GM23338 (cell line): ENCODE measurements around the gene SLC6A19. TPM values are rescaled to one million over a fixed set of nuclear protein-coding genes. Genes with fewer than 3 reads are reported as not detected.

Experiments
- ATAC-seq: fragments of 200-7000 bp; cut with Tn5 transposase; 3 replicates; pipeline ENCODE4 v1.9.1; 2020
- DNase-seq: peaks from one replicate; pipeline ENCODE4 v3.0.0-alpha.2; 2015; ENCODE audit warnings: low spot score
- H2AFZ ChIP-seq: fragments of 200-600 bp; sonication (generic); 2 replicates; pipeline ENCODE4 v1.8.0; 2016; ENCODE audit warnings: antibody characterized with exemption, mild to moderate bottlenecking, moderate library complexity
- H3F3A ChIP-seq: fragments of 200-600 bp; sonication (generic); replicated peaks from 2 replicates; pipeline ENCODE4 v1.8.0; 2017; ENCODE audit warnings: antibody characterized with exemption, mixed run types, low read depth
- H3K27ac ChIP-seq: fragments of 200-600 bp; sonication (generic); 2 replicates; pipeline ENCODE4 v1.6.1; 2016; ENCODE audit warnings: low read depth
- H3K27me3 ChIP-seq: fragments of 200-600 bp; sonication (generic); 2 replicates; pipeline ENCODE4 v1.8.0; 2016; ENCODE audit warnings: mild to moderate bottlenecking, mixed run types, moderate library complexity; ENCODE audit not compliant: insufficient read depth
- H3K36me3 ChIP-seq: fragments of 200-600 bp; sonication (generic); 2 replicates; pipeline ENCODE4 v1.8.0; 2016; ENCODE audit warnings: mild to moderate bottlenecking; ENCODE audit not compliant: insufficient read depth
- H3K4me1 ChIP-seq: fragments of 200-600 bp; sonication (generic); 2 replicates; pipeline ENCODE4 v1.8.0; 2016; ENCODE audit warnings: mild to moderate bottlenecking, moderate library complexity; ENCODE audit not compliant: insufficient read depth
- H3K4me2 ChIP-seq: fragments of 200-600 bp; sonication (generic); 2 replicates; pipeline ENCODE4 v1.7.1; 2017; ENCODE audit warnings: mixed run types
- H3K4me3 ChIP-seq: fragments of 200-600 bp; sonication (generic); 2 replicates; pipeline ENCODE4 v1.6.1; 2016; ENCODE audit warnings: mixed run types
- H3K79me2 ChIP-seq: fragments of 200-600 bp; sonication (generic); replicated peaks from 2 replicates; pipeline ENCODE4 v1.8.0; 2017; ENCODE audit warnings: mild to moderate bottlenecking; ENCODE audit not compliant: insufficient read depth
- H3K9me2 ChIP-seq: fragments of 200-600 bp; sonication (generic); 2 replicates; pipeline ENCODE4 v1.8.0; 2017; ENCODE audit not compliant: insufficient read depth
- H4K20me1 ChIP-seq: fragments of 200-600 bp; sonication (generic); replicated peaks from 2 replicates; pipeline ENCODE4 v1.8.0; 2017; ENCODE audit warnings: mild to moderate bottlenecking; ENCODE audit not compliant: insufficient read depth
- H3K27ac Mint-ChIP-seq: 2 replicates; pipeline ENCODE4 v1.8.0; 2020; ENCODE audit warnings: inconsistent platforms, mild to moderate bottlenecking, moderate library complexity, mixed read lengths
- H3K27me3 Mint-ChIP-seq: 3 replicates; pipeline ENCODE4 v1.8.0; 2022; ENCODE audit warnings: low read depth, mild to moderate bottlenecking, moderate library complexity, mixed read lengths, inconsistent platforms; ENCODE audit not compliant: insufficient read depth, poor library complexity
- H3K36me3 Mint-ChIP-seq: 3 replicates; pipeline ENCODE4 v1.8.0; 2021; ENCODE audit warnings: low read depth, mild to moderate bottlenecking, inconsistent platforms, moderate library complexity, mixed read lengths
- H3K4me1 Mint-ChIP-seq: 3 replicates; pipeline ENCODE4 v1.8.0; 2020; ENCODE audit warnings: mild to moderate bottlenecking, inconsistent platforms, mixed read lengths
- H3K4me3 Mint-ChIP-seq: 3 replicates; pipeline ENCODE4 v1.8.0; 2021; ENCODE audit warnings: moderate library complexity, mild to moderate bottlenecking, inconsistent platforms, mixed read lengths
- H3K9me3 Mint-ChIP-seq: 3 replicates; pipeline ENCODE4 v1.8.0; 2020; ENCODE audit warnings: moderate library complexity, mild to moderate bottlenecking, inconsistent platforms, mixed read lengths
- CREB1 ChIP-seq: fragments of 250-450 bp; sonication (Bioruptor Pico); IDR thresholded peaks from 2 replicates; pipeline ENCODE4 v1.5.0; 2020; ENCODE audit warnings: low read depth, mild to moderate bottlenecking, moderate library complexity
- EZH2phosphoT487 ChIP-seq: fragments of 200-600 bp; sonication (generic); IDR thresholded peaks from one replicate; pipeline ENCODE4 v1.8.1; 2018; ENCODE audit warnings: antibody characterized with exemption; ENCODE audit not compliant: unreplicated experiment
- JUNB ChIP-seq: IDR thresholded peaks from one replicate; pipeline ENCODE4 v1.6.1; 2016; ENCODE audit warnings: antibody characterized with exemption; ENCODE audit not compliant: unreplicated experiment
- NANOG ChIP-seq: IDR thresholded peaks from 2 replicates; pipeline ENCODE4 v1.6.1; 2016; ENCODE audit warnings: antibody characterized with exemption, borderline replicate concordance
- REST ChIP-seq: IDR thresholded peaks from one replicate; pipeline ENCODE4 v1.6.1; 2018; ENCODE audit warnings: antibody characterized with exemption; ENCODE audit not compliant: unreplicated experiment
- polyA plus RNA-seq: library from polyadenylated mRNA; unstranded; fragments of >200 nt; fragmentation: Nextera tagmentation; extraction: Ambion mirVana; gene quantifications from 2 replicates; pipeline ENCODE4 v1.2.1, GENCODE V29; 2016
- total RNA-seq: library from RNA; depleted of rRNA; stranded (reverse); fragments of >200 nt; shearing (Covaris generic); gene quantifications from 2 replicates; pipeline ENCODE4 v1.2.3, GENCODE V29; 2014
- TF ChIP-seq, protein P1 (sequence below): fragments of 250-450 bp; sonication (Bioruptor Pico); IDR thresholded peaks from 2 replicates; pipeline ENCODE4 v1.5.0; 2020; ENCODE audit warnings: mild to moderate bottlenecking, moderate library complexity

Gene SLC6A19
- total and polyA plus RNA-seq, 2 experiments from 2014 or later, result not detected

DNA sequence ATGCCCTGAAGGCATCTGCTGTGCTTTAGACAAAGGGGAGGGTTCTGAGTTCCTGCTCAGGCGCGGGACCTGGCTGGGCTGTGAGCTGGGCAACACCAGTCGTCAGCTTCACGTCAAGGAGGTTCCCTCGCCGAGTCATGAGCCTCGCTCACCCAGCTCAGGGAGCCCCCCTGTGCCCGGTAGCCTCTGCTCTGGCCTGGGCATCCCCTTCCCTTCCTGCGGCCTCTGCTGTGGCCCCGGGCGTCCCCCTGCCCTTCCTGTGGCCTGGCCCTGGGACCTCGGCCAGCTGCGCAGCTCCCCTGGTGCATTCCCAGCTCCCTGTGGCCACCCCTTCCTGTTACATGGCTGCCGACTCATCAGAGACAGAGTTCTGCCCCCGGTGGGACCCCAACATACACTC lies 63.6 kb downstream of the SLC6A19 start:
- no peak overlapping the region for H3K27ac ChIP-seq
- no peaks in the 10 kb centered on the region for H3K9me2 ChIP-seq
- H3K4me1 ChIP-seq, result no peaks in the 10 kb centered on the region
- no peak overlapping the region for H3K4me3 ChIP-seq
- no peaks in the 10 kb centered on the region for H3K27me3 ChIP-seq
- H2AFZ ChIP-seq, result no peak overlapping the region
- Mint-ChIP-seq H3K27ac (no peak overlapping the region), H3K4me1 (no peaks in the 10 kb centered on the region), H3K4me3 (no peak overlapping the region), H3K27me3 (peaks cover 9% of the 10 kb centered on the region), H3K36me3 (peaks cover 82% of the 10 kb centered on the region), H3K9me3 (peaks cover 20% of the 10 kb centered on the region; the same call in 2 of the 3 replicates)
- DNase-seq (no peak), ATAC-seq (no peak)
- no peak for TF ChIP-seq CREB1 (CRISPR knock-in tag)
- TF ChIP-seq NANOG, result no peak
- TF ChIP-seq, protein P1, sequence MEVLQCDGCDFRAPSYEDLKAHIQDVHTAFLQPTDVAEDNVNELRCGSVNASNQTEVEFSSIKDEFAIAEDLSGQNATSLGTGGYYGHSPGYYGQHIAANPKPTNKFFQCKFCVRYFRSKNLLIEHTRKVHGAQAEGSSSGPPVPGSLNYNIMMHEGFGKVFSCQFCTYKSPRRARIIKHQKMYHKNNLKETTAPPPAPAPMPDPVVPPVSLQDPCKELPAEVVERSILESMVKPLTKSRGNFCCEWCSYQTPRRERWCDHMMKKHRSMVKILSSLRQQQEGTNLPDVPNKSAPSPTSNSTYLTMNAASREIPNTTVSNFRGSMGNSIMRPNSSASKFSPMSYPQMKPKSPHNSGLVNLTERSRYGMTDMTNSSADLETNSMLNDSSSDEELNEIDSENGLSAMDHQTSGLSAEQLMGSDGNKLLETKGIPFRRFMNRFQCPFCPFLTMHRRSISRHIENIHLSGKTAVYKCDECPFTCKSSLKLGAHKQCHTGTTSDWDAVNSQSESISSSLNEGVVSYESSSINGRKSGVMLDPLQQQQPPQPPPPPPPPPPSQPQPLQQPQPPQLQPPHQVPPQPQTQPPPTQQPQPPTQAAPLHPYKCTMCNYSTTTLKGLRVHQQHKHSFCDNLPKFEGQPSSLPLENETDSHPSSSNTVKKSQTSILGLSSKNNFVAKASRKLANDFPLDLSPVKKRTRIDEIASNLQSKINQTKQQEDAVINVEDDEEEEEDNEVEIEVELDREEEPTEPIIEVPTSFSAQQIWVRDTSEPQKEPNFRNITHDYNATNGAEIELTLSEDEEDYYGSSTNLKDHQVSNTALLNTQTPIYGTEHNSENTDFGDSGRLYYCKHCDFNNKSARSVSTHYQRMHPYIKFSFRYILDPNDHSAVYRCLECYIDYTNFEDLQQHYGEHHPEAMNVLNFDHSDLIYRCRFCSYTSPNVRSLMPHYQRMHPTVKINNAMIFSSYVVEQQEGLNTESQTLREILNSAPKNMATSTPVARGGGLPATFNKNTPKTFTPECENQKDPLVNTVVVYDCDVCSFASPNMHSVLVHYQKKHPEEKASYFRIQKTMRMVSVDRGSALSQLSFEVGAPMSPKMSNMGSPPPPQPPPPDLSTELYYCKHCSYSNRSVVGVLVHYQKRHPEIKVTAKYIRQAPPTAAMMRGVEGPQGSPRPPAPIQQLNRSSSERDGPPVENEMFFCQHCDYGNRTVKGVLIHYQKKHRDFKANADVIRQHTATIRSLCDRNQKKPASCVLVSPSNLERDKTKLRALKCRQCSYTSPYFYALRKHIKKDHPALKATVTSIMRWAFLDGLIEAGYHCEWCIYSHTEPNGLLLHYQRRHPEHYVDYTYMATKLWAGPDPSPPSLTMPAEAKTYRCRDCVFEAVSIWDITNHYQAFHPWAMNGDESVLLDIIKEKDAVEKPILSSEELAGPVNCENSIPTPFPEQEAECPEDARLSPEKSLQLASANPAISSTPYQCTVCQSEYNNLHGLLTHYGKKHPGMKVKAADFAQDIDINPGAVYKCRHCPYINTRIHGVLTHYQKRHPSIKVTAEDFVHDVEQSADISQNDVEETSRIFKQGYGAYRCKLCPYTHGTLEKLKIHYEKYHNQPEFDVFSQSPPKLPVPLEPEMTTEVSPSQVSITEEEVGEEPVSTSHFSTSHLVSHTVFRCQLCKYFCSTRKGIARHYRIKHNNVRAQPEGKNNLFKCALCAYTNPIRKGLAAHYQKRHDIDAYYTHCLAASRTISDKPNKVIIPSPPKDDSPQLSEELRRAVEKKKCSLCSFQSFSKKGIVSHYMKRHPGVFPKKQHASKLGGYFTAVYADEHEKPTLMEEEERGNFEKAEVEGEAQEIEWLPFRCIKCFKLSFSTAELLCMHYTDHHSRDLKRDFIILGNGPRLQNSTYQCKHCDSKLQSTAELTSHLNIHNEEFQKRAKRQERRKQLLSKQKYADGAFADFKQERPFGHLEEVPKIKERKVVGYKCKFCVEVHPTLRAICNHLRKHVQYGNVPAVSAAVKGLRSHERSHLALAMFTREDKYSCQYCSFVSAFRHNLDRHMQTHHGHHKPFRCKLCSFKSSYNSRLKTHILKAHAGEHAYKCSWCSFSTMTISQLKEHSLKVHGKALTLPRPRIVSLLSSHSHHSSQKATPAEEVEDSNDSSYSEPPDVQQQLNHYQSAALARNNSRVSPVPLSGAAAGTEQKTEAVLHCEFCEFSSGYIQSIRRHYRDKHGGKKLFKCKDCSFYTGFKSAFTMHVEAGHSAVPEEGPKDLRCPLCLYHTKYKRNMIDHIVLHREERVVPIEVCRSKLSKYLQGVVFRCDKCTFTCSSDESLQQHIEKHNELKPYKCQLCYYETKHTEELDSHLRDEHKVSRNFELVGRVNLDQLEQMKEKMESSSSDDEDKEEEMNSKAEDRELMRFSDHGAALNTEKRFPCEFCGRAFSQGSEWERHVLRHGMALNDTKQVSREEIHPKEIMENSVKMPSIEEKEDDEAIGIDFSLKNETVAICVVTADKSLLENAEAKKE (CRISPR knock-in tag), result no peak
- TF ChIP-seq JUNB, result no peak
- no peak for TF ChIP-seq EZH2phosphoT487
- TF ChIP-seq REST, result no peak
- H3K36me3 ChIP-seq, result peaks cover 29% of the 10 kb centered on the region
- H4K20me1 ChIP-seq, result no peaks in the 10 kb centered on the region
- no peaks in the 10 kb centered on the region for H3K79me2 ChIP-seq
- no peaks in the 10 kb centered on the region for H3F3A ChIP-seq
- H3K4me2 ChIP-seq, result no peak overlapping the region
